Measurements from ENCODE around the gene CBX4. TPM values are rescaled to one million over a fixed set of nuclear protein-coding genes. Genes with fewer than 3 reads are reported as not detected.

Gene CBX4
- total and polyA plus RNA-seq, 2 of the 13 experiments (the other 11 are each of a cell fraction or from before 2014, with no cell fraction given): 25.8 to 50.8 TPM

DNA sequence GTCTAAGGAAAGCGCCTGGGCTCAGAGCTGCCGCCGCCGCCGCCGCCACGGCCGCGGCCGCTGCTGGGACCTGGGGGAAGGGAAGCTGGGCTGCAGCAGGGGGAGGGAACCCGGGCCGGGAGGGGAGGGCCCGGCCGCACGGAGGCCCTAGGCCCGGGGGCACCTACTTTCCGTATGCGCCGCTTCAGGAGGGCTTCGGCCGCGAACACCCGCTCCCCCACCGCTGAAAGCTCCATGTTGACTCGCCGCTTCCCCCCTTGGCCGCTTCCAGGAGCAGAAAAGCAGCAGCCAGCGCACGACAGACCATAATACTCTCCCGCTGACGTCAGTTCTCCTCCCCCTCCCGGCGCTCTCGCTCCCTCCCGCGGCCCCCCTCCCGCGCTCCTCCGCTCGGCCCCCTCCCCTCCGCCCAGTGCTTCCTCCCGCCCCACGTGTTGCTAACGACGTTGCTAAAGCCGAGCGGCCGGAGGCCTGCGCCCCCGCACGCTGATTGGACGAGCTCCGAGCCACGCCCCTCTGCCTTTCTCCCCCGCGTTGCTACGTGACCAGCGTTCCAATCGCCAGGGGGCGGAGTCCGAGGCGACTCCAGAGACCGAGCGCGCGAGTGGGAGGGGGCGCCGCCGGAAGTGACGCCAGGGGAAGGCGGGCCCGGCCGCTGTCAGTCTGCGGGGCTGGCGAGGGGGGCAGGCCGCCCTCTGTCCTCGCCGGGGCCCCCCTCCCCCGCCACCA, 42.3 kb downstream of the CBX4 start, which contains the start of gene CBX8 (continued):
- TF ChIP-seq ZSCAN21 (CRISPR knock-in tag; IDR thresholded peaks at IDR 0.05; ENCODE audit: borderline replicate concordance) (0 out of 2 replicates have a peak, but pooled peaks have one; percentile 12), DMAP1 (CRISPR knock-in tag; IDR thresholded peaks at IDR 0.05) (peak; percentile 65), ZNF773 (CRISPR knock-in tag; IDR thresholded peaks at IDR 0.05; ENCODE audit: borderline replicate concordance) (peak; percentile 63; the same call in 1 of the 2 replicates), GTF2F1 (IDR thresholded peaks at IDR 0.05; ENCODE audit: low read length) (no peak), ZNF512B (CRISPR knock-in tag; IDR thresholded peaks at IDR 0.05; ENCODE audit: borderline replicate concordance) (no peak), SOX6 (IDR thresholded peaks at IDR 0.05) (no peak), SOX6 (CRISPR knock-in tag; IDR thresholded peaks at IDR 0.05) (peak; percentile 63; the same call in 1 of the 2 replicates), ZNF883 (CRISPR knock-in tag; IDR thresholded peaks at IDR 0.05; ENCODE audit: not compliant biosample characterization) (peak; percentile 49), MAFK (conservative IDR thresholded peaks at IDR 0.05 in 1 of 2, IDR thresholded peaks at IDR 0.05 in 1 of 2; ENCODE audit: low read length in 2 of 2) (no peak), SP5 (CRISPR knock-in tag; IDR thresholded peaks at IDR 0.05; ENCODE audit: borderline replicate concordance, low read depth) (peak; percentile 92), ZNF232 (CRISPR knock-in tag; IDR thresholded peaks at IDR 0.05; ENCODE audit: borderline replicate concordance) (peak; percentile 47; the same call in 1 of the 2 replicates), SNAPC2 (CRISPR knock-in tag; IDR thresholded peaks at IDR 0.05) (peak; percentile 11; the same call in 1 of the 2 replicates), PPARG (CRISPR knock-in tag; conservative IDR thresholded peaks at IDR 0.05) (no peak), ZNF782 (CRISPR knock-in tag; IDR thresholded peaks at IDR 0.05; ENCODE audit: borderline replicate concordance) (no peak; the same call in 1 of the 2 replicates), ZZZ3 (CRISPR knock-in tag; IDR thresholded peaks at IDR 0.05; ENCODE audit: borderline replicate concordance) (0 out of 2 replicates have a peak, but pooled peaks have one; percentile 13), PBX3 (CRISPR knock-in tag; IDR thresholded peaks at IDR 0.05; ENCODE audit: borderline replicate concordance) (peak; percentile 75; the same call in 1 of the 2 replicates), ZNF670 (CRISPR knock-in tag; IDR thresholded peaks at IDR 0.05; ENCODE audit: borderline replicate concordance) (no peak), ZNF317 (CRISPR knock-in tag; IDR thresholded peaks at IDR 0.05) (no peak; the same call in 1 of the 2 replicates), MTF1 (CRISPR knock-in tag; IDR thresholded peaks at IDR 0.05) (no peak), ELF1 (CRISPR knock-in tag; IDR thresholded peaks at IDR 0.05) (peak; percentile 59), ZNF256 (CRISPR knock-in tag; conservative IDR thresholded peaks at IDR 0.05) (peak; percentile 29; the same call in 1 of the 2 replicates), SMC3 (IDR thresholded peaks at IDR 0.05; ENCODE audit: low read length) (no peak), SMAD3 (CRISPR knock-in tag; IDR thresholded peaks at IDR 0.05) (no peak), ZMAT3 (CRISPR knock-in tag; conservative IDR thresholded peaks at IDR 0.05) (peak; percentile 89), ZNF558 (CRISPR knock-in tag; IDR thresholded peaks at IDR 0.05; ENCODE audit: borderline replicate concordance) (0 out of 2 replicates have a peak, but pooled peaks have one; percentile 1), SIX4 (CRISPR knock-in tag; IDR thresholded peaks at IDR 0.05) (no peak), MED13 (CRISPR knock-in tag; IDR thresholded peaks at IDR 0.05) (no peak; the same call in 1 of the 2 replicates), ZSCAN31 (CRISPR knock-in tag; IDR thresholded peaks at IDR 0.05; ENCODE audit: low read depth) (peak; percentile 83; the same call in 1 of the 2 replicates)
